HG02588 (cell line): ENCODE measurements around the gene LDOC1.
"Not testable (repeated sequence)": the region's sequence is repeated elsewhere in the genome, so short reads cannot be mapped to it uniquely, and the experiment has no call there.

ENCODE experiments used
- ATAC-seq: cut with Tn5 transposase; IDR thresholded peaks from one replicate; pipeline ENCODE4 v1.9.1; 2021; ENCODE audit warnings: mild to moderate bottlenecking, moderate library complexity; ENCODE audit not compliant: unreplicated experiment

The LDOC1 gene

GRCh38 chrX:141176586-141177451 is at the start of gene LDOC1:
Gene LDOC1, minus strand, starts transcription at chrX:141177129. Its CDS starts 108 bp downstream, at chrX:141177021.
- no peak for ATAC-seq

- no peak for ATAC-seq
These were observed 44.7 kb upstream of the LDOC1 start for GRCh38 chrX:141221611-141222010.

- ATAC-seq: no peak
These were observed 43.5 kb upstream of the LDOC1 start for GRCh38 chrX:141220342-141221008.

- ATAC-seq: no peak
These were observed 37.3 kb upstream of the LDOC1 start for GRCh38 chrX:141214196-141214595.

GRCh38 chrX:141201962-141202361 is 25.0 kb upstream of the LDOC1 start:
- no peak for ATAC-seq

- ATAC-seq: not testable (repeated sequence)
These were observed 11.6 kb upstream of the LDOC1 start for GRCh38 chrX:141188573-141188972.

- ATAC-seq: no peak
These were observed 8.4 kb upstream of the LDOC1 start for GRCh38 chrX:141185366-141185765.

- no peak for ATAC-seq
These were observed 6.1 kb upstream of the LDOC1 start for GRCh38 chrX:141183000-141183399.

GRCh38 chrX:141180851-141181250 is 3.9 kb upstream of the LDOC1 start:
- no peak for ATAC-seq

- ATAC-seq: no peak
These were observed 1.1 kb downstream of the LDOC1 start for GRCh38 chrX:141175786-141176185.

GRCh38 chrX:141164406-141164805 is 12.5 kb downstream of the LDOC1 start:
- no peak for ATAC-seq

- no peak for ATAC-seq
These were observed 18.8 kb downstream of the LDOC1 start for GRCh38 chrX:141158084-141158483.

GRCh38 chrX:141155231-141155630 is 21.7 kb downstream of the LDOC1 start:
- not testable (repeated sequence) for ATAC-seq

GRCh38 chrX:141142946-141143345 is 34.0 kb downstream of the LDOC1 start:
- no peak for ATAC-seq

- no peak for ATAC-seq
These were observed 43.7 kb downstream of the LDOC1 start for GRCh38 chrX:141133272-141133671.

GRCh38 chrX:141127146-141127545 is 49.8 kb downstream of the LDOC1 start:
- ATAC-seq: no peak
